ENCODE measurements around the gene ARID2.

- no peak for TF ChIP-seq CTCF (conservative IDR thresholded peaks at IDR 0.05; ENCODE audit: low read depth, low read length)
- no peak for TF ChIP-seq EZH2 (IDR thresholded peaks at IDR 0.05; ENCODE audit: borderline replicate concordance, low read depth, low read length, poor library complexity, severe bottlenecking)
Observed at GRCh38 chr12:45785315-45785714, 55.8 kb downstream of the ARID2 start.
